ENCODE results near the gene MDFIC. TPM values are rescaled to one million over a fixed set of nuclear protein-coding genes. Genes with fewer than 3 reads are reported as not detected.

The MDFIC gene
- total RNA-seq, 6 donors from 2014 or later = 13.8 to 63.9 (median 31.8) TPM

DNA sequence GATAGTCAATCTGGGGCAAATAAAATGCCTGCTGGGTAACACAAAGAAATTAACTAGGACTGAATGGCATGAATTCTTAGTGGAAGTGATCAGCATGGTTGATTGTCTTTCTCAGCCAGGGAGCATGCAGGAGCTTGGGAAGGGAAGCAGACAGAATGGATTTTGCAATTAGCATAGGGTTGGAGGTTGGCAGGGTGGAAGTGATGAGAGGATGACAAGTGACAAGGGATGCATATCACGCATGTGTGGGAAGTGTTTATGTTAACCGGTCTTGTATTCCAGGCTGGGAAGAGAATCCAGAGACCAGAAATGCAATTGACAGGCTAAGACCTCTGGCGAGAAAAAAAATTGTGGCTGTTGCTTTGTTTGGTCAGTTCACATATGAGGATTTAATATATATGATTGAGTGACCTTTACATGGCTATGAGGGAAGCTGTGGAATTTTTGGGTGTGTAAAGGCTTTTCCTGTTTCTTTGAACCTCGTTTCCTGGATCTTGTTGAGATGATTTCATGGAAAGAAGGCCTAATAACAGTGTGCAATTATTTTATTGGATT is 8.3 kb downstream of the MDFIC start:
- H3K36me3 ChIP-seq = no peaks in the 10 kb centered on the region
- H3K4me3 ChIP-seq = no peak overlapping the region
- TF ChIP-seq, protein P1, sequence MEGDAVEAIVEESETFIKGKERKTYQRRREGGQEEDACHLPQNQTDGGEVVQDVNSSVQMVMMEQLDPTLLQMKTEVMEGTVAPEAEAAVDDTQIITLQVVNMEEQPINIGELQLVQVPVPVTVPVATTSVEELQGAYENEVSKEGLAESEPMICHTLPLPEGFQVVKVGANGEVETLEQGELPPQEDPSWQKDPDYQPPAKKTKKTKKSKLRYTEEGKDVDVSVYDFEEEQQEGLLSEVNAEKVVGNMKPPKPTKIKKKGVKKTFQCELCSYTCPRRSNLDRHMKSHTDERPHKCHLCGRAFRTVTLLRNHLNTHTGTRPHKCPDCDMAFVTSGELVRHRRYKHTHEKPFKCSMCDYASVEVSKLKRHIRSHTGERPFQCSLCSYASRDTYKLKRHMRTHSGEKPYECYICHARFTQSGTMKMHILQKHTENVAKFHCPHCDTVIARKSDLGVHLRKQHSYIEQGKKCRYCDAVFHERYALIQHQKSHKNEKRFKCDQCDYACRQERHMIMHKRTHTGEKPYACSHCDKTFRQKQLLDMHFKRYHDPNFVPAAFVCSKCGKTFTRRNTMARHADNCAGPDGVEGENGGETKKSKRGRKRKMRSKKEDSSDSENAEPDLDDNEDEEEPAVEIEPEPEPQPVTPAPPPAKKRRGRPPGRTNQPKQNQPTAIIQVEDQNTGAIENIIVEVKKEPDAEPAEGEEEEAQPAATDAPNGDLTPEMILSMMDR (IDR thresholded peaks at IDR 0.05) = no peak
- TF ChIP-seq POLR2AphosphoS5 (IDR thresholded peaks at IDR 0.05) = no peak
- TF ChIP-seq EP300 (IDR thresholded peaks at IDR 0.05) = no peak
- no peak for TF ChIP-seq POLR2A (IDR thresholded peaks at IDR 0.05)
- H3K27ac ChIP-seq = peak overlapping the region in 3 of 4 donors; percentile 1 to 59 (median 46)
- no peak for ATAC-seq (ENCODE audit: low FRiP score in 2 of 2)
- 46 to 54% methylated on average over 4 of the region's 4 CpGs for whole genome bisulfite sequencing, 2 donors
- no peak for DNase-seq
- peaks cover 30 to 79% (median 47%) of the 10 kb centered on the region in 4 donors for H3K4me1 ChIP-seq
- H3K27me3 ChIP-seq = no peaks in the 10 kb centered on the region
- H3K9me3 ChIP-seq = no peaks in the 10 kb centered on the region

DNA sequence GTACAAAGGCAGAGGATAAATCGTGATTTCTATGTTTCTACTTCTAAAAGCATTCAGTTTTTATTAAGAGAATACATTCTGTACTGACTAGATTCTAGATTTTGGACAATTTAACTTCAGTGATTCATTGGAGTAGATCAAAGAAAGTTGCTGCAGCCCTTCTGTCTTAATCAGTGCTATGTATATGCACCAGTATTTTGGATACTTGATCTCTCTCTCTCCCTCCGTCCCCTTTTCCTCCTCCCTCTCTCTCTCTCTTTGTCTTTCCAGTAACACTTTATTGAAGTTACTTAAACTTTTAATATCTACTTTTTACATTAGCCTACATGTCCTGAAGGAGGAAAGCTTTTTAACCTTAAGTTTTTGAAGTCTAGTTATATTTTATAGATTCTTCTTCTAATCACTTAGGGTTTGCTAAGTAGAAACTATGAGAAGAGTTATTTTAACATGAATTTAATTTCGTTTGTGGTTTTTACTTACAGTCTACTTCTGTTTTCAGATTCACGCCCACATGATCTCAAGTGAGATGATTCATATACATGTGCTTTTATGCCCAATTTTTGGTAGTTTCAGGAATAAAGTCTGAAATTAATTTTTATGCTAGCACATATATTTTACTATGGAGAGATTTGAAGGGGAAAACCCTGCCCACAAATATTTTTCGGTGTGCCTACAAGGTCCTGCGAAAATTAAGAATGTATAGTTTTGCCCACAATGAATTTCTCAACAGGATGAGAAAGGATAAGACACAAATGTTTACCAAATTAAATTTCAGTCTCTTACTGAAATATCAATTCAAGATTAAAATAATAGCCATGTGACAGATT is 9.1 kb downstream of the MDFIC start:
- Histone ChIP-seq H3K4me1 (peaks cover 35 to 78% (median 47%) of the 10 kb centered on the region in 4 donors), H3K27ac (peak overlapping the region in 3 of 4 donors; percentile 1 to 59 (median 55)), H3K4me3 (no peak overlapping the region), H3K9me3 (no peaks in the 10 kb centered on the region), H3K36me3 (no peaks in the 10 kb centered on the region), H3K27me3 (no peaks in the 10 kb centered on the region)
- ATAC-seq (ENCODE audit: low FRiP score in 2 of 2) = peak in 1 of 2 donors; percentile 64
- DNase-seq = no peak
- TF ChIP-seq EP300 (IDR thresholded peaks at IDR 0.05) (no peak), POLR2A (IDR thresholded peaks at IDR 0.05) (no peak), POLR2AphosphoS5 (IDR thresholded peaks at IDR 0.05) (no peak)
- TF ChIP-seq, protein P1 (IDR thresholded peaks at IDR 0.05) = no peak
- WGBS, 2 donors = 47 to 51% methylated on average over 6 of the region's 6 CpGs

DNA sequence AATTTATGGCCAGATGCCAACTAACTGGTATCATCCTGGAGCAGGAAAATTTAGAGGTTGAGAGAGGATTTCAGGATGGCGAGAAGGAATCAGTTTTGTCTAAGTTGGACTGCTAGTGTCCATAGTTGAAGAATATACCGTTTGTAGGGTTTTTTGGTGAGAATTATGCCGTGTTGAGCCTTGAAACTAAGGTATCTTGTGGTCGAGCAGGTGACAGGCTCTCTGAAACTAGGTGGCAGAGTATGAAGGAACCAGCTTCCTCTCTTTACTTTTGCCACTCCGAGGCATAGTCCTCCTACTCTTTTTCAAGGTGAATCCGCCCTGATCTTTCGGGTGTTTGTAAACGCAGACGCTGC is 9.7 kb downstream of the MDFIC start:
- Histone ChIP-seq H3K4me1 (peaks cover 35 to 74% (median 49%) of the 10 kb centered on the region in 4 donors), H3K9me3 (no peaks in the 10 kb centered on the region), H3K4me3 (no peak overlapping the region), H3K36me3 (no peaks in the 10 kb centered on the region), H3K27me3 (no peaks in the 10 kb centered on the region), H3K27ac (peak overlapping the region in 2 of 4 donors; percentile 55 to 59)
- TF ChIP-seq POLR2A (IDR thresholded peaks at IDR 0.05) (no peak), EP300 (IDR thresholded peaks at IDR 0.05) (no peak), POLR2AphosphoS5 (IDR thresholded peaks at IDR 0.05) (no peak)
- TF ChIP-seq, protein P1 (IDR thresholded peaks at IDR 0.05) = no peak
- ATAC-seq (ENCODE audit: low FRiP score in 2 of 2) = no peak
- 74 to 82% methylated on average over 9 of the region's 9 CpGs for WGBS, 2 donors
- no peak for DNase-seq

DNA sequence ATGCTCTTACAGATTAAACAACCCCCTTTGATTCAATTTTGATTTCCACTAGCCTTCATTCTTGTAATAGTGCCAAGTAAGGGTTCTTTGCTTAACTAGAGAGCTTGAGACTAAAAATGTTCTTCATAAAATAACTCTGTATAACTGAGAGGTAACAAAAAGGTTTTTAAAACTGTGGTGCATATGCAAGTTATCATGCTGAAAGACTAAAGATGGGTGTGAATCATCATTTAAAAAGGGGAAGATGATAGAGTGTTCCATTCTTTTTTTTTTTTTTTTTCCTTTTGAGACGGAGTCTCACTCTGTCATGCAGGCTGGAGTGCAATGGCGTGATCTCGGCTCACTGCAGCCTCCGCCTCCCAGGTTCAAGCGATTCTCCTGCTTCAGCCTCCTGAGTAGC is 11.1 kb downstream of the MDFIC start:
- Histone ChIP-seq H3K27ac (peak overlapping the region in 2 of 4 donors; percentile 32 to 43), H3K4me3 (no peak overlapping the region), H3K9me3 (no peaks in the 10 kb centered on the region), H3K4me1 (peaks cover 41 to 69% (median 54%) of the 10 kb centered on the region in 4 donors), H3K36me3 (no peaks in the 10 kb centered on the region), H3K27me3 (no peaks in the 10 kb centered on the region)
- no peak for TF ChIP-seq POLR2AphosphoS5 (IDR thresholded peaks at IDR 0.05)
- no peak for TF ChIP-seq EP300 (IDR thresholded peaks at IDR 0.05)
- no peak for TF ChIP-seq POLR2A (IDR thresholded peaks at IDR 0.05)
- TF ChIP-seq, protein P1 (IDR thresholded peaks at IDR 0.05) = no peak
- DNase-seq = no peak
- ATAC-seq (ENCODE audit: low FRiP score in 2 of 2) = peak in 1 of 2 donors; percentile 49
- 73 to 78% methylated on average over 5 of the region's 5 CpGs for WGBS, 2 donors

Data from upper lobe of left lung (tissue), 6 donors.